ENCODE measurements around the gene RACGAP1.
"Not testable (repeated sequence)": the region's sequence is repeated elsewhere in the genome, so short reads cannot be mapped to it uniquely, and the experiment has no call there.

Gene RACGAP1

GRCh38 chr12:50056639-50056976, 31.3 kb upstream of the RACGAP1 start:
- no peak for DNase-seq

- peak; percentile 38 for DNase-seq
Observed at GRCh38 chr12:50055831-50056638, 30.7 kb upstream of the RACGAP1 start.

- no peak for DNase-seq
Observed at GRCh38 chr12:50053583-50053982, 28.3 kb upstream of the RACGAP1 start.

- DNase-seq: no peak
Observed at GRCh38 chr12:50052964-50053363, 27.7 kb upstream of the RACGAP1 start.

- no peak for DNase-seq
Observed at GRCh38 chr12:50052544-50052943, 27.2 kb upstream of the RACGAP1 start.

- no peak for DNase-seq
Observed at GRCh38 chr12:50051101-50051806, 26.0 kb upstream of the RACGAP1 start.

GRCh38 chr12:50050410-50051098, 25.3 kb upstream of the RACGAP1 start:
- no peak for DNase-seq

GRCh38 chr12:50050119-50050385, 24.8 kb upstream of the RACGAP1 start:
- DNase-seq: no peak

GRCh38 chr12:50049254-50050118, 24.2 kb upstream of the RACGAP1 start:
- no peak for DNase-seq

- DNase-seq: no peak
Observed at GRCh38 chr12:50047693-50048250, 22.5 kb upstream of the RACGAP1 start.

- DNase-seq: no peak
Observed at GRCh38 chr12:50043854-50044253, 18.6 kb upstream of the RACGAP1 start.

GRCh38 chr12:50043308-50043707, 18.0 kb upstream of the RACGAP1 start:
- DNase-seq: no peak

GRCh38 chr12:50042693-50043092, 17.4 kb upstream of the RACGAP1 start:
- DNase-seq: no peak

- DNase-seq: no peak
Observed at GRCh38 chr12:50041962-50042361, 16.7 kb upstream of the RACGAP1 start.

GRCh38 chr12:50041062-50041860, 16.0 kb upstream of the RACGAP1 start:
- no peak for DNase-seq

GRCh38 chr12:50040657-50041056, 15.4 kb upstream of the RACGAP1 start:
- DNase-seq: no peak

GRCh38 chr12:50039151-50039835, 14.0 kb upstream of the RACGAP1 start:
- DNase-seq: peak; percentile 77

GRCh38 chr12:50038336-50038735, 13.0 kb upstream of the RACGAP1 start:
- no peak for DNase-seq

- no peak for DNase-seq
Observed at GRCh38 chr12:50032854-50033581, 7.7 kb upstream of the RACGAP1 start.

- DNase-seq: no peak
Observed at GRCh38 chr12:50032515-50032853, 7.2 kb upstream of the RACGAP1 start.

- not testable (repeated sequence) for DNase-seq
Observed at GRCh38 chr12:50030449-50030848, 5.2 kb upstream of the RACGAP1 start.

Data from effector CD8-positive, alpha-beta T cell (primary cell).